Peyer's patch (tissue), 4 donors: Measurements from ENCODE around the gene NTSR2. TPM values are rescaled to one million over a fixed set of nuclear protein-coding genes. Genes with fewer than 3 reads are reported as not detected.

ENCODE experiments used
- DNase-seq, 3 donors: peaks; one replicate each; pipeline ENCODE4 v3.0.0-alpha.2; 2017 to 2019
- H3K27ac ChIP-seq, 4 donors: fragments of 200-600 bp; sonication (generic); one replicate each; pipeline ENCODE4 v1.5.1; 2016 to 2019
- H3K27me3 ChIP-seq, 2 donors: fragments of 200-600 bp; sonication (generic); one replicate each; pipeline ENCODE4 v1.5.1; 2019
- H3K36me3 ChIP-seq, 3 donors: fragments of 200-600 bp; sonication (generic); one replicate each; pipeline ENCODE4 v1.5.1; 2016 to 2019
- H3K4me1 ChIP-seq, 4 donors: fragments of 200-600 bp; sonication (generic); one replicate each; pipeline ENCODE4 v1.5.1; 2016 to 2019
- H3K4me3 ChIP-seq, 4 donors: fragments of 200-600 bp; sonication (generic); 1 replicate in 3 of 4; 2 replicates in 1 of 4; pipeline ENCODE4 v1.5.1; 2016 to 2019; ENCODE audit warnings: mild to moderate bottlenecking in 1 of 4
- H3K9me3 ChIP-seq, 4 donors: fragments of 200-600 bp; sonication (generic); one replicate each; pipeline ENCODE4 v1.5.1; 2016 to 2019; ENCODE audit warnings: mild to moderate bottlenecking in 1 of 4
- POLR2A ChIP-seq, 2 donors: fragments of 450-650 bp; IDR thresholded peaks; one replicate each; pipeline ENCODE4 v1.5.1; 2017; ENCODE audit warnings: antibody characterized with exemption in 2 of 2, mild to moderate bottlenecking in 2 of 2, moderate library complexity in 2 of 2
- total RNA-seq, 4 donors: library from RNA; depleted of rRNA; stranded (reverse); fragments of >200 nt; gene quantifications; one replicate each; pipeline ENCODE4 v1.1.0, GENCODE V29; 2016
- TF ChIP-seq, protein P1 (sequence below), 6 experiments: fragments of 450-650 bp in 4 of 6; fragments of 200-600 bp in 2 of 6; sonication (generic) in 1 of 6; IDR thresholded peaks; one replicate each; pipeline ENCODE4 v1.5.1; 2017 to 2019; ENCODE audit warnings: antibody characterized with exemption in 6 of 6, mild to moderate bottlenecking in 3 of 6, moderate library complexity in 1 of 6

Gene NTSR2
- total RNA-seq, 4 donors from 2014 or later = not detected

- no peak overlapping the region for H3K4me3 ChIP-seq
- DNase-seq = no peak
- H3K27me3 ChIP-seq = no peaks in the 10 kb centered on the region
- TF ChIP-seq, protein P1, sequence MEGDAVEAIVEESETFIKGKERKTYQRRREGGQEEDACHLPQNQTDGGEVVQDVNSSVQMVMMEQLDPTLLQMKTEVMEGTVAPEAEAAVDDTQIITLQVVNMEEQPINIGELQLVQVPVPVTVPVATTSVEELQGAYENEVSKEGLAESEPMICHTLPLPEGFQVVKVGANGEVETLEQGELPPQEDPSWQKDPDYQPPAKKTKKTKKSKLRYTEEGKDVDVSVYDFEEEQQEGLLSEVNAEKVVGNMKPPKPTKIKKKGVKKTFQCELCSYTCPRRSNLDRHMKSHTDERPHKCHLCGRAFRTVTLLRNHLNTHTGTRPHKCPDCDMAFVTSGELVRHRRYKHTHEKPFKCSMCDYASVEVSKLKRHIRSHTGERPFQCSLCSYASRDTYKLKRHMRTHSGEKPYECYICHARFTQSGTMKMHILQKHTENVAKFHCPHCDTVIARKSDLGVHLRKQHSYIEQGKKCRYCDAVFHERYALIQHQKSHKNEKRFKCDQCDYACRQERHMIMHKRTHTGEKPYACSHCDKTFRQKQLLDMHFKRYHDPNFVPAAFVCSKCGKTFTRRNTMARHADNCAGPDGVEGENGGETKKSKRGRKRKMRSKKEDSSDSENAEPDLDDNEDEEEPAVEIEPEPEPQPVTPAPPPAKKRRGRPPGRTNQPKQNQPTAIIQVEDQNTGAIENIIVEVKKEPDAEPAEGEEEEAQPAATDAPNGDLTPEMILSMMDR (IDR thresholded peaks at IDR 0.05) = no peak
- no peak for TF ChIP-seq POLR2A (IDR thresholded peaks at IDR 0.05)
- no peaks in the 10 kb centered on the region for H3K36me3 ChIP-seq
- no peaks in the 10 kb centered on the region for H3K9me3 ChIP-seq
- no peak overlapping the region for H3K27ac ChIP-seq
- H3K4me1 ChIP-seq = no peaks in the 10 kb centered on the region
Observed at GRCh38 chr2:11640132-11640531, 29.9 kb downstream of the NTSR2 start.

DNA sequence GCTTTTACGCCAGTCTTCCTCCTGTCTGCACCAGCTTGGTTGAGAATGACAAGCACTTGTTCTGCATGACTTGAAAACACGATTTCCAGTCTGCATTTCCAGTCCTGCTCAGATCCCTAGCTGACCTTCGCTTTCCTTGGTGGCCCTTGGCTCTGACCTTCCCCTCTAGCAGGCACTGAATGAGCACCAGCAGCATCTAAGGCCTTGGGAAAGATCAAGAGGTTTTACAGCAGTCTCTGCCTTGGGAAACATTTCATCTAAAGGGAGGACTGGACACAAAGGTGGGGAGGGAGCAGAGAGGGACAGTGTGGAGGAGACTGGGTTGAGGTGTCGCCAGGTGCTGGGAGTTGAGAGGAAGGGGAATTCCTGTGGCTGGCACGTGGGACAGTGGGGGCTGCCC, 30.5 kb downstream of the NTSR2 start:
- H3K4me3 ChIP-seq = no peak overlapping the region
- no peaks in the 10 kb centered on the region for H3K27me3 ChIP-seq
- no peaks in the 10 kb centered on the region for H3K4me1 ChIP-seq
- no peaks in the 10 kb centered on the region for H3K36me3 ChIP-seq
- H3K27ac ChIP-seq = no peak overlapping the region
- no peak for TF ChIP-seq POLR2A (IDR thresholded peaks at IDR 0.05)
- TF ChIP-seq, protein P1 (IDR thresholded peaks at IDR 0.05) = no peak
- no peak for DNase-seq
- no peaks in the 10 kb centered on the region for H3K9me3 ChIP-seq

GRCh38 chr2:11637546-11637945, 32.4 kb downstream of the NTSR2 start:
- Histone ChIP-seq H3K9me3 (no peaks in the 10 kb centered on the region), H3K36me3 (no peaks in the 10 kb centered on the region), H3K27ac (no peak overlapping the region), H3K4me3 (no peak overlapping the region), H3K4me1 (no peaks in the 10 kb centered on the region), H3K27me3 (no peaks in the 10 kb centered on the region)
- no peak for DNase-seq
- TF ChIP-seq, protein P1 (IDR thresholded peaks at IDR 0.05) = no peak
- TF ChIP-seq POLR2A (IDR thresholded peaks at IDR 0.05) = no peak

GRCh38 chr2:11636593-11637295, 33.3 kb downstream of the NTSR2 start:
- Histone ChIP-seq H3K4me3 (no peak overlapping the region), H3K27me3 (no peaks in the 10 kb centered on the region), H3K36me3 (no peaks in the 10 kb centered on the region), H3K27ac (no peak overlapping the region), H3K4me1 (no peaks in the 10 kb centered on the region), H3K9me3 (no peaks in the 10 kb centered on the region)
- DNase-seq = no peak
- TF ChIP-seq, protein P1 (IDR thresholded peaks at IDR 0.05) = no peak
- no peak for TF ChIP-seq POLR2A (IDR thresholded peaks at IDR 0.05)

DNA sequence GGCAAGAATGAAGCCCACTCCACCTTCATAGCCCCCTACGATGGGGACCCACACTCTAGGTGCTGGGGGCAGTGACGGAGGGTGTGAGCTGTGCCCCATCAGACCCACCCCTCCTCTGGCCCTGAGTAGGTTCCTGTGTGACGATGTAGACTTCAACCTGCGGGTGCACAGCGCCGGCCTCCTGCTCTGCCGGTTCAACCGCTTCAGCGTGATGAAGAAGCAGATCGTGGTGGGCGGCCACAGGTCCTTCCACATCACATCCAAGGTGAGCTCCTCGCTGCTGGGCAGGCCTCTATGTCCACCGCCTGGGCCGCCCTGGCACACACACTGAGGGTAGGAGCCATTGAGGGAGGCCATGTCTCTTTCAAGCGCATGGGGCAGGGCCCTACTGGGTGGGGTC, 34.9 kb downstream of the NTSR2 start:
- no peak for DNase-seq
- Histone ChIP-seq H3K4me3 (no peak overlapping the region), H3K27ac (no peak overlapping the region), H3K4me1 (no peaks in the 10 kb centered on the region), H3K36me3 (no peaks in the 10 kb centered on the region), H3K9me3 (no peaks in the 10 kb centered on the region), H3K27me3 (no peaks in the 10 kb centered on the region)
- TF ChIP-seq, protein P1 (IDR thresholded peaks at IDR 0.05) = no peak
- no peak for TF ChIP-seq POLR2A (IDR thresholded peaks at IDR 0.05)
